Measurements from ENCODE around the gene MVB12B. TPM values are rescaled to one million over a fixed set of nuclear protein-coding genes. Genes with fewer than 3 reads are reported as not detected.

The MVB12B gene
- total RNA-seq, 4 donors from 2014 or later, result 2.1 to 39.2 (median 22.2) TPM

DNA sequence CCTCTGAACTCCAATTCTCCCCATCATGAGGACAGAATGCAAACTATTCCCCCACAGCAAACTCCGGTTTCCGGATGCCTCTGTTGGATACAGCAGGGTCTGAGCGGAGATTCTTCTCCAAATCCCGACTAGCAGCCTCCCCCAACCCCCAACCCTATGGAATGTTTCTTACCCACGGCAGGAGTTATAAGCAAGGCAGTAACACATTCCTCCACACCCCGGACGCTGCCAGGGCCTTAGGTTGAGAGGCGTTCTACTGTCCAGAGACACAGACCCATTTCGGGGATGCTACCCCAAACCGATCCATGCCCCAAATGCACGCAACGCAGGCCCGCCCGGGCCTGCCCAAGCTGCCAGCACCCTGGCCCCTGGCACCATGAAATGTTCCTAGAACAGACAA lies 201.5 kb downstream of the MVB12B start:
- no peaks in the 10 kb centered on the region for H3K36me3 ChIP-seq
- H3K27ac ChIP-seq, result no peak overlapping the region
- TF ChIP-seq, protein P1, sequence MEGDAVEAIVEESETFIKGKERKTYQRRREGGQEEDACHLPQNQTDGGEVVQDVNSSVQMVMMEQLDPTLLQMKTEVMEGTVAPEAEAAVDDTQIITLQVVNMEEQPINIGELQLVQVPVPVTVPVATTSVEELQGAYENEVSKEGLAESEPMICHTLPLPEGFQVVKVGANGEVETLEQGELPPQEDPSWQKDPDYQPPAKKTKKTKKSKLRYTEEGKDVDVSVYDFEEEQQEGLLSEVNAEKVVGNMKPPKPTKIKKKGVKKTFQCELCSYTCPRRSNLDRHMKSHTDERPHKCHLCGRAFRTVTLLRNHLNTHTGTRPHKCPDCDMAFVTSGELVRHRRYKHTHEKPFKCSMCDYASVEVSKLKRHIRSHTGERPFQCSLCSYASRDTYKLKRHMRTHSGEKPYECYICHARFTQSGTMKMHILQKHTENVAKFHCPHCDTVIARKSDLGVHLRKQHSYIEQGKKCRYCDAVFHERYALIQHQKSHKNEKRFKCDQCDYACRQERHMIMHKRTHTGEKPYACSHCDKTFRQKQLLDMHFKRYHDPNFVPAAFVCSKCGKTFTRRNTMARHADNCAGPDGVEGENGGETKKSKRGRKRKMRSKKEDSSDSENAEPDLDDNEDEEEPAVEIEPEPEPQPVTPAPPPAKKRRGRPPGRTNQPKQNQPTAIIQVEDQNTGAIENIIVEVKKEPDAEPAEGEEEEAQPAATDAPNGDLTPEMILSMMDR (IDR thresholded peaks at IDR 0.05), result no peak
- TF ChIP-seq POLR2A (IDR thresholded peaks at IDR 0.05), result no peak
- intact Hi-C loops (cut with DNase I; ENCODE audit: low total_unique reads), result no loop called here
- no peaks in the 10 kb centered on the region for H3K9me3 ChIP-seq
- H3K27me3 ChIP-seq, result peaks cover 0 to 7% of the 10 kb centered on the region in 2 donors
- no peak overlapping the region for H3K4me3 ChIP-seq
- DNase-seq, result no peak
- H3K4me1 ChIP-seq, result no peaks in the 10 kb centered on the region

DNA sequence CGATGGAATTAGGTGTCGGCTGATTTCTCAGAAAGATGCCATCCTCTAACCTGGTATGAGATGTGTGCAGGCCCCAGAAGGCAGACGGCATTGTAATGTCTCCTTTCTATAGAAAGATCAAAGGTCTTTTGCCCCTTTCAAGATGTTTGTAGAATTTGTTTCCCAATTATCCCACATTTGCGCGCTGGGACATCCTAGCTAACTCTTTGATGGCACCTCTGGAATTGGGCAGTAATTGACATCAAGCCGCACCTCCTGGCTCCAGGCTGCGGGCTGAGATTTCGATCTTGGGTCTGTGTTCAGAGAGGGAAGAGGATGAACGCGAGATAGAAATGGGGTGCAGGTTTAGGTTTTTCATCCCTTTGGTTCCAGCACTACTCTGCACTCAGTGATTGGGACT lies 202.3 kb downstream of the MVB12B start:
- Histone ChIP-seq H3K27me3 (peaks cover 0 to 7% of the 10 kb centered on the region in 2 donors), H3K27ac (no peak overlapping the region), H3K4me3 (no peak overlapping the region), H3K36me3 (no peaks in the 10 kb centered on the region), H3K4me1 (no peaks in the 10 kb centered on the region), H3K9me3 (no peaks in the 10 kb centered on the region)
- TF ChIP-seq POLR2A (IDR thresholded peaks at IDR 0.05), result no peak
- no peak for DNase-seq
- intact Hi-C loops (cut with DNase I; ENCODE audit: low total_unique reads), result no loop called here

DNA sequence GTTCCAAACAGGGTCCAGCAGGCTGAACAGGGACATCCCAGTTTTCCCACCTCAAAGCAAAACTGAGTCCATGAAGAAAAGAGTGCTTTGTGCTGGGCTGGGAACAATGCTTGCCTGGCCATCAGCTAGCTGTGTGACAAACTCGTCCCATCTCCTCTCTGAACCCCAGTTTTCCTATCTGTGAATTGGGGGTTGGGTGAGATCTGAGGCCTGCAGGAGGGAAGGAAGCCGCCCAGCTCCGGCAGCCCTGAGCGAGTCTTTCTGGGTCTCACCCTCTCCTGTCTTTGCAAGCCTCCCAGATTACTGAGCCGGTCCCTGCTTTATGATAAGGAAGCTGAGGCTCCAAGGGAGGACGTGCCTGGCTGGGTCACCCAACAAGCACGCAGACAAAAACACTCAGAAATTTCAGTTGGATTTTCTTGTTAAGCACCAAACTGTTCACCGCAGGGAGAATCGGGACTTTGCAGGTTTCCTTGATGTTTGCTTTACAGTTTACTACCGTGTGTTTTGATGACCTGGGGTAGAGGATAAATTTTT lies 204.5 kb downstream of the MVB12B start:
- no peak overlapping the region for H3K27ac ChIP-seq
- intact Hi-C loops (cut with DNase I; ENCODE audit: low total_unique reads), result no loop called here
- H3K27me3 ChIP-seq, result peaks cover 0 to 5% of the 10 kb centered on the region in 2 donors
- H3K4me3 ChIP-seq, result no peak overlapping the region
- no peaks in the 10 kb centered on the region for H3K9me3 ChIP-seq
- TF ChIP-seq POLR2A (IDR thresholded peaks at IDR 0.05), result no peak
- TF ChIP-seq, protein P1 (IDR thresholded peaks at IDR 0.05), result no peak
- H3K4me1 ChIP-seq, result no peaks in the 10 kb centered on the region
- no peak for DNase-seq
- H3K36me3 ChIP-seq, result no peaks in the 10 kb centered on the region

DNA sequence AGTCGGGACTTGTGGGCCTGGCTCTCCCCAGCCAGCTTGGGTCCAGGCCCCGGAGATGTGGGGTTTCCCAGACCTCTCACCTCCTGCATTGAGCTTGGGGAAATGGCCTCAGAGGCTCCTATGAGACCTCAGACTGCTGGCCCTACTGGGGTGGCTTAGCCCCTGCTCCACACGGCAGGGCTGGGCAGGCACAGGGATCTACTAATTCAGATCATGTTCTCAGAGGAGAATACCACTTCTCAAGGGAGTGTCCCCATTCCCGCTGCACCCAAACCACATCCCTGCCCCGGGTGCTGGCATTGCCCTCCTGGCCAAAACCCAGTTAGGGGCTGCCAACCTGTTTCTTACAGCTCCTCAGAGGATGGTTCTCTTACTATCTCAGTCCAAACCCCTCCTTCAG lies 205.0 kb downstream of the MVB12B start:
- intact Hi-C loops (cut with DNase I; ENCODE audit: low total_unique reads), result no loop called here
- no peak overlapping the region for H3K4me3 ChIP-seq
- no peak for TF ChIP-seq POLR2A (IDR thresholded peaks at IDR 0.05)
- TF ChIP-seq, protein P1 (IDR thresholded peaks at IDR 0.05), result no peak
- no peaks in the 10 kb centered on the region for H3K9me3 ChIP-seq
- H3K4me1 ChIP-seq, result no peaks in the 10 kb centered on the region
- H3K27me3 ChIP-seq, result peaks cover 0 to 5% of the 10 kb centered on the region in 2 donors
- no peak for DNase-seq
- no peak overlapping the region for H3K27ac ChIP-seq
- H3K36me3 ChIP-seq, result no peaks in the 10 kb centered on the region

DNA sequence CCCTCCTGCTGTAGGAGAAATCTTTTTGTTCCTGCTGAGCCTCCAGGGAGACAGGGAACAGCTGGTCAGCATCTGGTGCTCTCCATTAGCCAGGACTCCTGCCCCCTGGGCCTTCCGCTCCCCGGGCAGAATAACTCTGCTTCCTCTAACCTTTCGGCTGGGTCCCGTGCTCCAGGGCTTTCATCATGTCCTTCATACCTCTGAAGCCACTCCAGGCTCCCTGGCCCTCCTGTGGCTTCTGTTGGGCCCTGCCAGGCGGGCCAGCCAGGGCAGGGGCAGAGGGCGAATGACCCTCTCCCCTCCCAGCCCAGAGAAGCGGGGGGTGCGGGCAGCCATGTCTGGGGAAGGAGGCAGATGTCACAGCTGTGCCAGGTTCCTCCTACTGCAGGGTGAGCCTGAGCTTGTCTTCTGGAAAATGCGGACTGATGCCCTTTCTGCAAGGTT lies 205.4 kb downstream of the MVB12B start:
- DNase-seq, result no peak
- intact Hi-C loops (cut with DNase I; ENCODE audit: low total_unique reads), result no loop called here

More for the DNA sequence above, 205.4 kb downstream of the MVB12B start:
- Histone ChIP-seq H3K4me1 (no peaks in the 10 kb centered on the region), H3K36me3 (no peaks in the 10 kb centered on the region), H3K4me3 (no peak overlapping the region), H3K9me3 (no peaks in the 10 kb centered on the region), H3K27ac (no peak overlapping the region), H3K27me3 (peaks cover 0 to 5% of the 10 kb centered on the region in 2 donors)
- TF ChIP-seq, protein P1 (IDR thresholded peaks at IDR 0.05), result no peak
- TF ChIP-seq POLR2A (IDR thresholded peaks at IDR 0.05), result no peak
